ENCODE results near the gene PDCD11. TPM values are rescaled to one million over a fixed set of nuclear protein-coding genes. Genes with fewer than 3 reads are reported as not detected.

The PDCD11 gene
- total RNA-seq, 1 donor from 2014 or later: 42.1 TPM

Other genes starting within 250 kb of the PDCD11 start
- gene NT5C2, start 203.4 kb upstream of the PDCD11 start, total RNA-seq: 38.7 and 43.9 TPM in 2 replicates
- gene RPEL1, start 150.7 kb upstream of the PDCD11 start, total RNA-seq: 0.10 TPM in 1 of 2 replicates, not detected in the other
- 3.4 and 4.3 TPM in 2 replicates for gene INA, start 119.5 kb upstream of the PDCD11 start, total RNA-seq
- 11.5 and 11.9 TPM in 2 replicates for gene PCGF6, start 45.5 kb upstream of the PDCD11 start, total RNA-seq
- 2.7 and 2.8 TPM in 2 replicates for gene TAF5, start 28.6 kb upstream of the PDCD11 start, total RNA-seq
- gene ATP5MK, start 151 bp upstream of the PDCD11 start, total RNA-seq: 277 and 373 TPM in 2 replicates
- gene CALHM2, start 55.7 kb downstream of the PDCD11 start, total RNA-seq: 12.0 and 14.5 TPM in 2 replicates
- gene CALHM1, start 62.3 kb downstream of the PDCD11 start, total RNA-seq: not detected in 2 replicates
- gene CALHM3, start 82.6 kb downstream of the PDCD11 start, total RNA-seq: not detected in 2 replicates
- 0.05 and 0.47 TPM in 2 replicates for gene NEURL1, start 97.1 kb downstream of the PDCD11 start, total RNA-seq